Stimulated activated CD4-positive, alpha-beta T cell treated with anti-CD3 and anti-CD28 coated beads, Interleukin-4, amount 100 ng/mL, for 48 hours (primary cell): Measurements from ENCODE around the gene CPM.
"Not testable (repeated sequence)": the region's sequence is repeated elsewhere in the genome, so short reads cannot be mapped to it uniquely, and the experiment has no call there.

ENCODE experiments used
- DNase-seq, 2 donors: peaks; one replicate each; pipeline ENCODE4 v3.0.0-alpha.2; 2020; ENCODE audit warnings: low read depth in 2 of 2

CPM gene

DNA sequence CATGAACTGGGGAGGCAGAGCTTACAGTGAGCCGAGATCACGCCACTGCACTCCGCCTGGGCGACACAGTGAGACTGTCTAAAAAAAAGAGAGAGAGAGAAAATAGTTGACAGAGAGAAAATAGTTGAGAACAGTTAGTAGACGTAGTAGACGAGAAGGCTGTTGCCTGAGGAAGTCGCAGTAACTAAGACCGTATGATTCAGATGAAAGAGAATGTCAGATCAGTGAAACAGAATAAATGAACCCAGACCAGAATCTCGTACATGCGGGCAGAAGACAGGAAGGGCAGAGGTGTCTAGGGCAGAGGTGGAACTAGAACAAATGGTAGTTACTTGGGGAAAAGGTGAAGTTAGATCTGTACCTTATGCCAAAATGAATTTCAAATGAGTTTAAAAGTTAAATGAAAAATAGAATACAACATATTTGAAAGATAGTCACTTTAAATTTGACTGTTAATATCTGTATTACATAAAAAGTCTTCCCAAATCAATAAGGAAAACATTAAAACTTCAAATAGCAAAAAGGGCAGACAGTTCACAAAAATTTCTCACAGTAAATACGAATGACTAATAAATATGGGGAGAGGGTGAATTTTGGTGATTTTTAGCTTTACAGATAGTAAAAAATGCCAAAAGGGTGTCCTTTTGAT is 107.3 kb downstream of the CPM start:
- DNase-seq: no peak

- DNase-seq: no peak
Observed at GRCh38 chr12:68824597-68825250, 108.2 kb downstream of the CPM start.

GRCh38 chr12:68824131-68824530 is 108.8 kb downstream of the CPM start:
- no peak for DNase-seq

DNA sequence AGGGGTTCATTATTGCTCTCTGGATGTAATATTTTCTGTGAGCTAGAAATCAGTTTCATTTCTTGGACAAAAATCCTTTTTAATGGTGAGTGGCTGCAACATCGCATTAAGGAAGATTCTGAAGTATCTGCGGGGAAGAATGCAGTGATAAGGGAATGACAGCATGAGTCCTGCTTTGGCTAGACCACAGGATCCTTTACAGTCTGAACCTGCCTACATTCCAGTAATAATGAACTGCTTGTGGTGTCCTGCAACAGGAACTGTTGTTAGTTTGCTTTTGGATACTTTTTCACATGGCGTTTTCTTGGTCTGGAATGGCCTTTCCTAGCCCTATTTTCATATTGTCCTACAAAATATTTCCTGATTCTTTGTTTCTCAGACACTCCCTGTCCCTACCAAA is 109.3 kb downstream of the CPM start:
- DNase-seq: no peak

DNA sequence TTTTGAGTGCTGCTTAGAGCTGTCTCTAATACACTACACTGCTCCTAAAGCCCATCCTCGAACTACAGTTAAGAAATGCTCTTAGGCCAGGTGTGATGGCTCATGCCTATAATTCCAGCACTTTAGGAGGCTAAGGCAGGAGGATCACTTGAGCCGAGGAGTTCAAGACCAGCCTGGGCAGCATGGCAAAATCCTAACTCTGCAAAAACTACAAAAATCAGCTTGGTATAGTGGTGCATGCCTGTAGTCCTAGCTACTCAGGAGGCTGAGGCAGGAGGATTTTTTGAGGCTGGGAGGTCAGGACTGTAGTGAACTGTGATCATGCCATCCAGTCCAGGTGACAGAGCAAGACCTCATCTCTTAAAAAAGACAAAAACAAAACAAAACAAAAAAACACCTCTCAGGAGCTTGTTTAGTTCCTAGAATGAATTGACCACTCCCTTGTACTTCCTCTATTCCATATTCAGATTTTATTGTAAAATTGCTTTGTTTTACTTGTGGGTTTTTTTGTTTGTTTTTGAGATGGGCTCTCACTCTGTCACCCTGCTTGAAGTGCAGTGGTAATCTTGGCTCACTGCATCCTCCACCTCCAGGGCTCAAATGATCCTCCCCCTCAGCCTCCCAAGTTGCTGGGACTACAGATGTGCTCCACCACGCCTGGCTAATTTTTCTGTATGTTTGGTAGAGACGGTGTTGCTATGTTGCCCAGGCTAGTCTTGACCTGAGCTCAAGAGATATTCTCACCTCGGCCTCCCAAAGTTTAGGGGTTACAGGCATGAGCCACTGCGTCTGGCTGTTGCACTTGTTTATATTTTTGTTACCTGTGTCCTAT is 111.4 kb downstream of the CPM start:
- no peak for DNase-seq

GRCh38 chr12:68819481-68819880 is 113.5 kb downstream of the CPM start:
- not testable (repeated sequence) for DNase-seq

DNA sequence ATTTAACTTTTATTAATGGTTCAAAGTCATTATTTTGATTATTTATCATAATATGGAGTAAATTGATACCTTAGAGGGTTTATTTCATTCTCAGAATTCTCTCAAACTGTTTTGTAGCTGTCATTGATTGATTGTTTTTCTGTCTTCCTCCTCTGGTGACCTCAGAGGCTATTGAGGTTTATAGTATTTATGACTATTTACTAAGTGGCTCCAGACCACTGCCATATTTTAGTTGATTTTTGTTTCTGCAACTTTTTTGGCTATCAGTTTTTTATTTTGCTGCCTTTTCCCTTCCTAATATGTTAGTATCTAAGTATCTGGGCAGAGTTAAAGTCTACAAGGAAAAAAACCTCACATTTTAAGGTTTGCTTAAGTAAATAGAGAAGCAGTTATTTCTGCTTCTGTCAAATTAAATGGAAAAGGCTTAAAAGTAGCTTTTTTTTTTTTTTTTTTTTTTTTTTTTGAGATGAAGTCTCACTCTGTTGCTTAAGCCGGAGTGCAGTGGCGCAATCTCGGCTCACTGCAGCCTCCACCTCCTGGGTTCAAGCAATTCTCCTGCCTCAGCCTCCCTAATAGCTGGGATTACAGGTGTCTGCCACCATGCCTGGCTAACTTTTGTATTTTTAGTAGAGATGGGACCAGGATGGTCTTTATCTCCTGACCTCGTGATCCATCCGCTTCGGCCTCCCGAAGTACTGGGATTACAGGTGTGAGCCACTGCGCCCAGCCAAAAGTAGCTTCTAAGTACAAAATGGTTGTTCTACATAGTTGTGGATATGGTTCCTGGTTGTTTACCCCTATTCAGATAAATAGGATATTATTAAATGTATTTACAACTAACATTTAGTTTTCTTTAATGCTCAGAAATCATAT is 116.8 kb downstream of the CPM start:
- DNase-seq: no peak

- DNase-seq: no peak
Observed at GRCh38 chr12:68815232-68815927, 117.6 kb downstream of the CPM start.

GRCh38 chr12:68814490-68815231 is 118.3 kb downstream of the CPM start:
- DNase-seq: no peak

- no peak for DNase-seq
Observed at GRCh38 chr12:68813242-68813593, 119.8 kb downstream of the CPM start.

GRCh38 chr12:68812553-68813241 is 120.3 kb downstream of the CPM start:
- no peak for DNase-seq

DNA sequence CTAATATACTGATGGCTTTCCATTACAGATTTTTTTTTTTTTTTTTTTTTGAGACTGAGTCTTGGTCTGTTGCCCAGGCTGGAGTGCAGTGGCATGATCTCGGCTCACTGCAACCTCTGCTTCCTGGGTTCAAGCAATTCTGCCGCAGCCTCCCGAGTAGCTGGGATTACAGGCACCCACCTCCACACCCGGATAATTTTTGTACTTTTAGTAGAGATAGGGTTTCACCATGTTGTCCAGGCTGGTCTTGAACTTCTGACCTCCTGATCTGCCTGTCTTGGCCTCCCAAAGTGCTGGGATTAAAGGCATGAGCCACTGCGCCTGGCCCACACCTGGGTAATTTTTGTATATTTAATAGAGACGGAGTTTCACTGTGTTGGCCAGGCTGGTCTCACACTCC is 121.4 kb downstream of the CPM start:
- DNase-seq: not testable (repeated sequence)

- not testable (repeated sequence) for DNase-seq
Observed at GRCh38 chr12:68810027-68810389, 123.0 kb downstream of the CPM start.

DNA sequence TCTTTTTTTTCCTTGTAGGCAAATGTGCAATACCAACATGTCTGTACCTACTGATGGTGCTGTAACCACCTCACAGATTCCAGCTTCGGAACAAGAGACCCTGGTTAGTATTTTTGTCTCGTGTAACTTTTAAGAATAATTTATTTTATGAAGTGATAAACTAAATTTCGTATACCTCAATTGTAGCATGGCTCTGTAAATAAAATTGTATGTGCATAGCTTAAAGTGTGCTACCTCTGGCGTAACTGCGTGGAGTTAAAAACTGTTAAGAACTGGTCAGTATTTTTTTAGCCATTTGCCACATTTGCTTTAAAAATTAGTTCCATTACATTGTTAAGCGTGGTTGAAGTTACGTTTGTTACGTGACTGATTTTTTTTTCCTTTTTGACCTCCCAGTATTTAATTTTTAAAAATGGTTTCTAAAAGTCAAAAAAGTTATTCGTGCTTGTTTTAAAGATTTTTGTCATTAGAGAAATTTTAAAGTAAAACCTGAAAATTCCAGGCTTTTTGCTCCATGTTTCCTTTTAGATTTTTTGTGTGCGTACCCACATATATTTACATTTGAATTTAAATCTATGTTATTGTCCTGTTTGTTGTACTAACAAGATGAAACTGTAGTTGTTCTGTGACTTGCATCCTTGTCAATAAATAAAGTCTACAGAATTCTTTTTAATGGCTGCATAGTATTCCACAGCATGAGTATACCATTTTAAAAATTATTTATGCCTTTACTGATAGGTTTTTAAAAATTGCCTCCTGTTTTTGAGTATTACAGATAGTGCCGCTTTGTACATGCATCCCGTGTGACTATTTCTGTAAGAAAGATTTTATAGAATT is 123.6 kb downstream of the CPM start:
- no peak for DNase-seq

- peak; percentile 47 to 68 for DNase-seq
Observed at GRCh38 chr12:68808388-68809189, 124.4 kb downstream of the CPM start.

GRCh38 chr12:68807576-68808387 is 125.2 kb downstream of the CPM start, which contains the start of gene MDM2:
Gene MDM2, plus strand, starts transcription at chr12:68808177. Its CDS starts 301 bp downstream, at chr12:68808478.
- peak; percentile 89 to 92 for DNase-seq

GRCh38 chr12:68807274-68807575 is 125.7 kb downstream of the CPM start:
- not testable (repeated sequence) for DNase-seq
